Sigmoid colon (tissue), 4 donors: Measurements from ENCODE around the gene DYNC1LI2.

Experiments used
- EP300 ChIP-seq, 4 donors: sonication (generic); formaldehyde crosslinking; IDR thresholded peaks; one replicate each; pipeline ENCODE4 v1.6.1; 2017; ENCODE audit warnings: antibody characterized with exemption in 4 of 4
- POLR2A ChIP-seq, 2 donors: fragments of 450-650 bp; IDR thresholded peaks; one replicate each; pipeline ENCODE4 v1.6.1; 2016; ENCODE audit warnings: antibody characterized with exemption in 2 of 2, mild to moderate bottlenecking in 2 of 2, moderate library complexity in 2 of 2
- TF ChIP-seq, protein P1 (sequence below), 4 experiments: fragments of 450-650 bp in 3 of 4; fragments of 200-600 bp in 1 of 4; IDR thresholded peaks; one replicate each; pipeline ENCODE4 v1.5.1; 2016 to 2019; ENCODE audit warnings: antibody characterized with exemption in 4 of 4, mild to moderate bottlenecking in 3 of 4, moderate library complexity in 2 of 4

DNA sequence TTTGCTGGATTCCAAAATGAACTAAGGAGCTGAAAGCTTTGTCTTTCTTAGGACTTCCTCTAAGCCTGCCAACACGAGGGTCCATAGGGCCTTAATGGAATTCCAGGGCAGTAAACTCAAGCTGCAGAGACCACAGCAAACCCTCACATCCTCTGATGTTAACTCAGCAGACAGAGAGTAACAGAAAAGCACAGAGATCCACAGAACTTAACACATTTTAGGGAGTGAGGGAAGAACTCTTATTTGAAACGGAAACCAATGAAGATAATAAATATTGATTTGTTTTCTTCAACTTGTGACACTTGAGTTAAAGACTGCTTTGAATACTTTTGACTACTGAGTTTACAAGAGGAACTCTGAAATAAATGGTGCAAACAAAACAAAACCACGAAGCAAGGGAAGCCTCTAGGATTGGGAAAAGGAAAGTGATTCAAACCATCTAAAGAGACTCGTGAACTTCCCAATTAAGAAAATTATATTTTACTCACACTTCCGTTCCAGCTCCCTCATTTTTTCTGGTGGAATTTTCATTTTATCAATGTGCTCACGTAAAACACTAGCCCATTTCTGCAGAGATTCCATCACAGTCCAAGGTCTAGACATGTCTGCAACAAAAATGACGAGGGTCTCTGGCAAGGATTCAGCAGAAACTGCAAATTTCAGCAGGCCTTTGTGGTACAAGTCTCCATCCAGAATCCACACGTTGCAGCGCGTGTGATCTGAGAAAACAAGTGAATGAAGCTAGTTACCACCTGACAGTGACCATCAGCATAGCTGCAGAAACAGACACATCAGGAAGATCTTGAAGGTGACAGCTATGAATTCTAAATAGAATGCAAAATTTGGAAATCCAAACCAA lies 9.2 kb downstream of the DYNC1LI2 start:
- TF ChIP-seq POLR2A (IDR thresholded peaks at IDR 0.05) (no peak), EP300 (IDR thresholded peaks at IDR 0.05) (no peak)
- TF ChIP-seq, protein P1, sequence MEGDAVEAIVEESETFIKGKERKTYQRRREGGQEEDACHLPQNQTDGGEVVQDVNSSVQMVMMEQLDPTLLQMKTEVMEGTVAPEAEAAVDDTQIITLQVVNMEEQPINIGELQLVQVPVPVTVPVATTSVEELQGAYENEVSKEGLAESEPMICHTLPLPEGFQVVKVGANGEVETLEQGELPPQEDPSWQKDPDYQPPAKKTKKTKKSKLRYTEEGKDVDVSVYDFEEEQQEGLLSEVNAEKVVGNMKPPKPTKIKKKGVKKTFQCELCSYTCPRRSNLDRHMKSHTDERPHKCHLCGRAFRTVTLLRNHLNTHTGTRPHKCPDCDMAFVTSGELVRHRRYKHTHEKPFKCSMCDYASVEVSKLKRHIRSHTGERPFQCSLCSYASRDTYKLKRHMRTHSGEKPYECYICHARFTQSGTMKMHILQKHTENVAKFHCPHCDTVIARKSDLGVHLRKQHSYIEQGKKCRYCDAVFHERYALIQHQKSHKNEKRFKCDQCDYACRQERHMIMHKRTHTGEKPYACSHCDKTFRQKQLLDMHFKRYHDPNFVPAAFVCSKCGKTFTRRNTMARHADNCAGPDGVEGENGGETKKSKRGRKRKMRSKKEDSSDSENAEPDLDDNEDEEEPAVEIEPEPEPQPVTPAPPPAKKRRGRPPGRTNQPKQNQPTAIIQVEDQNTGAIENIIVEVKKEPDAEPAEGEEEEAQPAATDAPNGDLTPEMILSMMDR (IDR thresholded peaks at IDR 0.05): no peak
